ENCODE results near the gene DMKN.

Gene DMKN

GRCh38 chr19:35521124-35521743, 7.8 kb upstream of the DMKN start:
- no peak for DNase-seq

- DNase-seq = no peak
These were observed 5.8 kb upstream of the DMKN start for GRCh38 chr19:35519291-35519690.

- no peak for DNase-seq
These were observed 4.9 kb upstream of the DMKN start for GRCh38 chr19:35518313-35518712.

- DNase-seq = no peak
These were observed 3.9 kb upstream of the DMKN start for GRCh38 chr19:35517342-35517741.

GRCh38 chr19:35516310-35516709, 2.9 kb upstream of the DMKN start:
- DNase-seq = no peak

- no peak for DNase-seq
These were observed 897 bp upstream of the DMKN start for GRCh38 chr19:35514282-35514809.

GRCh38 chr19:35512831-35513627, 420 bp downstream of the DMKN start:
- no peak for DNase-seq

GRCh38 chr19:35511337-35511736, 2.1 kb downstream of the DMKN start:
- DNase-seq = no peak

- DNase-seq = no peak
These were observed 2.9 kb downstream of the DMKN start for GRCh38 chr19:35510626-35510964.

- peak; percentile 7 for DNase-seq
These were observed 3.4 kb downstream of the DMKN start for GRCh38 chr19:35509861-35510625.

- DNase-seq = no peak
These were observed 4.3 kb downstream of the DMKN start for GRCh38 chr19:35509018-35509652.

GRCh38 chr19:35508129-35508528, 5.3 kb downstream of the DMKN start:
- no peak for DNase-seq

- no peak for DNase-seq
These were observed 5.9 kb downstream of the DMKN start for GRCh38 chr19:35507561-35507960.

GRCh38 chr19:35506011-35506410, 7.4 kb downstream of the DMKN start:
- no peak for DNase-seq

- DNase-seq = no peak
These were observed 10.7 kb downstream of the DMKN start for GRCh38 chr19:35502751-35503150.

- no peak for DNase-seq
These were observed 11.8 kb downstream of the DMKN start for GRCh38 chr19:35501684-35502083.

- no peak for DNase-seq
These were observed 12.8 kb downstream of the DMKN start for GRCh38 chr19:35500611-35501010.

- DNase-seq = no peak
These were observed 14.4 kb downstream of the DMKN start for GRCh38 chr19:35498984-35499527.

- DNase-seq = no peak
These were observed 15.2 kb downstream of the DMKN start for GRCh38 chr19:35498220-35498619.

GRCh38 chr19:35497406-35497805, 16.0 kb downstream of the DMKN start:
- no peak for DNase-seq

GRCh38 chr19:35495107-35496064, 18.1 kb downstream of the DMKN start:
- DNase-seq = peak; percentile 5

- DNase-seq = no peak
These were observed 19.5 kb downstream of the DMKN start for GRCh38 chr19:35493971-35494370.

Measured in KG1 (cell line).